Measurements from ENCODE around the gene TTPAL. TPM values are rescaled to one million over a fixed set of nuclear protein-coding genes. Genes with fewer than 3 reads are reported as not detected.

Gene TTPAL
- total RNA-seq, 1 donor from 2014 or later = 7.5 TPM

DNA sequence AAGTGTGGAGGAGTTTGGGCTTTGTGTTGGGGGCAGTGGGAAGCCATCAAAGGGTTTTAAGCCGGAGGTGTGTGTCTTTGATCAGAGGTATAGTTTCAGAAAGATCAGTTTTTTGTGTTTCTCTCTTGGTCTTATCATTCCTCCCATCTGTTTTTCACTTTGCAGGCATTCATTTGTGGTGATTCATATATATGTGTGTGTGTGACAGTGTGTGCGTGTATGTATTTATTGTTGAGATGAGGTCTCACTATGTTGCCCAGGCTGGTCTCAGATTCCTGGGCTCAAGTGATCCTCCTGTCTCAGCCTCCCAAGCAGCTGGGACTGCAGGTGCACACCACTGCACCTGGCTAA is 57.3 kb downstream of the TTPAL start:
- no peak for DNase-seq (ENCODE audit: extremely low read depth, low read depth, low spot score)

DNA sequence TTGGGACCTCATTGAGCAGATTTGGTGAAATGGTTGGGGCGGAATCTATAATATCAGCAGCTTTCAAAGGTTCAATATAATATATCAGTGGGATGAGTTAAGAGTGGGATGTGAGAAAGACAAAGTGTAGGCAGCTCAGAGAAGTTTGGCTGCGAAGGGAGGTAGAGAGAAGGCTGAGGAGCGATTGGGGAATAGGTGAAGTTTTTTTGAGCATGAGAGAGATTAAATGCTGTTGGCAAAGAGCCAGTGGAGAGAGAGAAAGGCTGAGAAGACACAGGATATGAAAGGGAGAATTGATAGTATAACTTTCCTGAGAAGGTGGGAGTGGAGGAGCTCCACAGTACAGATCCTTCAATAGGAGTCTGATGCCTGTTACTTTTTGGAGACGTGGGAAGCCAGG is 58.3 kb downstream of the TTPAL start:
- no peak for DNase-seq (ENCODE audit: extremely low read depth, low read depth, low spot score)

DNA sequence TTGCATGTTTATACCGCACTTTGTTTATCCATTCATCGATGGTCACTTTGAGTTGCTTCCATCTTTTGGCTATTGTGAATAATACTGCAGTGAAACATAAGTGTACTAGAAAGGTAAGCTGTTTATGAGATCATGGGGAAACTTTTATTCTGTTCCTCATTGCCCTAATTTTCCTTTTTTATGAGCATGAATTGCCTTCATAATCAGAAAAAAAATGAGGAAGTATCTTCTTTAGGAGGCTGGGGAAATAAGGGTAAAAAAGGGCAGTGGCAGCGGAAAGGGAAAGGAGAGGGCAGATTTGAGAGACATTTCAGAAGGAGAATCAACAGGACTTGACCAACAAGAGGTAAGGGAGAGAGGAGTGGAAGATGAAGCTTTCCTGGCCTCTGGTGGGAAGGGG is 60.5 kb downstream of the TTPAL start:
- DNase-seq (ENCODE audit: extremely low read depth, low read depth, low spot score) = no peak

DNA sequence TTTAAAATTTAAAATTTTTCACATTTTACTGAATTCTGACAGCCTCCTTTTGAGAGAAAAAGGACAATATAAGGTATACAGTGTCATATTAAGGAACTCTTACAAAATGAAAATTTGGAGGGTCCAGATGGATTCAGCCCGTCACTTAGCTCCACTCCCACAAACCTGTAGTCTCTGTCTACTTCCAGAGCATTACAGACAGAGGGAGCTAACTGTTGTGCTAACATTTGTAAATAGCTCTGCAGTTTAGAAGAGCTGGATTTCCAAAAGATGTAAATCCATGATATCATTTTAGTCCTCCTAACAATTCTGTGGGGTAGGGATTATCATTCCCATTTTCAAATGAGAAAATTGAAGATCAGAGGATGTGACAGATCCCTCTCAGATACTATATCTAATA is 62.3 kb downstream of the TTPAL start:
- DNase-seq (ENCODE audit: extremely low read depth, low read depth, low spot score) = no peak

DNA sequence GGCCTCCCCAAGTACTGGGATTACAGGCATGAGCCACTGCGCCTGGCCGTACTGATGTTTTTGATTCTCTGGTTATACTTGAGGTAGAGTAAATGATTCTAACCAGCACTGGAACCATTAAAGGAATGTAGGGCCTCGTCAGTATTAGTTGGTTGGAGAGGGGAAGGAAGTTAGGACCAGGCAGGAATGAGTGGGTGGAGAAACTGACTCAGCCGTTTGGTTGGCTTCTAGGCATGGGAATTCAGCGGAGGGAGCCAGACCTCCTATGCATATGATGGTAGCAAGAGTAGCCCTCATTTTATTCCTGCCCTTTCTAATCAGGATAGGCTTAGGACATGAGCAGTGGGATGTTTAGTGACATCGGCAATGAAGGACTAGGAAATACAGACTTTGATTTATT is 65.2 kb downstream of the TTPAL start:
- DNase-seq (ENCODE audit: extremely low read depth, low read depth, low spot score) = no peak

DNA sequence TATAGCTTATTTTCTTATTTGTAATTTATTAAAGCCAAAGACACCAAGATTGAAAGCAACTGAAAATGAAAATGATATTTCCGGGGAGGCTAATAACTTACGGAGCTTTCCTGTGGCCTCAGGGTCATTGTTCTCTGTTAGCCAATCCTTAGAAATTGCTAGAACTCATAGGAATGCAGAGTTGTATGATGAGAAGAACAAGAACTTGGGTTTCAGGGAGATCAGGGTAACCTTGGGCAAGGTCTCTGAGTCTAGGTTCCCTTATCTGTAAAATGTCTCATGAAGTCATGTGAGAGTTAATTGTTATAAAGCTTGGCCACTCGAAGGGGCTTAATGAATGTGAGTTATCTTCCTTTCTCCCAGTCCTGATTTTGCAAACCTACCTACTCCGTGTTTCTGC is 66.3 kb downstream of the TTPAL start:
- DNase-seq (ENCODE audit: extremely low read depth, low read depth, low spot score) = no peak

DNA sequence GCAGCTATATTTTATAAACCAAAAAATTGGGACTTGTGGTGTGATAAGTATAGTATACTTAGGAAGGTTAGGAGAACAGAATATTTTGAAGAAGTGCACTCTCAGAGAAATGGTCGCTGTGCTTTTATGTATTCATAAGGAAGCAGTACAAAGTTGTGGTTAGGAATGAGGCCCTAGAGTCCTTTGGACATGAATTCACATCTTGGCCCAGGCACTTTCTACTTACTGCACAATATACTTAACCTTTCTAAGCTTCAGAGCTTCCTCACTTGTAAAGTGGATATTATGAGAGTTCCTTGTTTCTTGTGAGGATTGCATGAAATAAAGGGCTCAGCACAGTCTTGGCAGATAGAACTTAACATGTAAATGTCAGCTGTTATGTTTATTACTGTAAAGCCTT is 67.2 kb downstream of the TTPAL start:
- DNase-seq (ENCODE audit: extremely low read depth, low read depth, low spot score) = no peak

DNA sequence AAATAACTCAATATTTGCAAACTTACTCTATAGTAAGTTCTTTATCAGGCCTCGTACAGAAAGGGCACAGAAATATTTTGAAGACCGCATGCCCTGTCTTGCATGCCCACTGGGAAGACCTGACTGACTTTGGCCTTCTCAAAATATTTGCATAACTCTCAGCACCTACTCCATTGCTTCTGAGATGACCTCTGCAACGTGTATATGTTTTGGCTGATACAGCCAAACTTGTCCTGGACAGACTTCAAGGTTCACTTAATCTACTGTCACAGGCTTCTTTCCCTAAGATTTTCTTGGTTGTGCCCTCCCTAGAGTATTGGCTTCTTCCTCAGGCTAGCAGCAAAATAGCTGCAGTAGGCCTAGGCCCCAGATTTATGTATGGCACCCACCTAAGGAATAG is 67.7 kb downstream of the TTPAL start:
- DNase-seq (ENCODE audit: extremely low read depth, low read depth, low spot score) = no peak

Other genes with a start within 250 kb of the TTPAL start
- gene GDAP1L1, start 228.6 kb upstream of the TTPAL start, total RNA-seq = not detected in 2 replicates
- 5.7 and 6.8 TPM in 2 replicates for gene FITM2, start 164.7 kb upstream of the TTPAL start, total RNA-seq
- not detected in 2 replicates for gene R3HDML, start 138.8 kb upstream of the TTPAL start, total RNA-seq
- gene HNF4A, start 120.2 kb upstream of the TTPAL start, total RNA-seq = not detected in 2 replicates
- gene SERINC3, start 46.2 kb downstream of the TTPAL start, total RNA-seq = 79.2 and 81.6 TPM in 2 replicates
- 226 and 239 TPM in 2 replicates for gene PKIG, start 106.7 kb downstream of the TTPAL start, total RNA-seq
- gene ADA, start 175.8 kb downstream of the TTPAL start, total RNA-seq = 35.6 and 55.5 TPM in 2 replicates
- gene CCN5, start 239.5 kb downstream of the TTPAL start, total RNA-seq = not detected in 2 replicates